HG03045 (cell line): ENCODE measurements around the gene STK36.
"Not testable (repeated sequence)": the region's sequence is repeated elsewhere in the genome, so short reads cannot be mapped to it uniquely, and the experiment has no call there.

Experiments
- ATAC-seq: cut with Tn5 transposase; IDR thresholded peaks from one replicate; pipeline ENCODE4 v1.9.1; 2021; ENCODE audit warnings: mild to moderate bottlenecking, moderate library complexity; ENCODE audit not compliant: unreplicated experiment

The STK36 gene

DNA sequence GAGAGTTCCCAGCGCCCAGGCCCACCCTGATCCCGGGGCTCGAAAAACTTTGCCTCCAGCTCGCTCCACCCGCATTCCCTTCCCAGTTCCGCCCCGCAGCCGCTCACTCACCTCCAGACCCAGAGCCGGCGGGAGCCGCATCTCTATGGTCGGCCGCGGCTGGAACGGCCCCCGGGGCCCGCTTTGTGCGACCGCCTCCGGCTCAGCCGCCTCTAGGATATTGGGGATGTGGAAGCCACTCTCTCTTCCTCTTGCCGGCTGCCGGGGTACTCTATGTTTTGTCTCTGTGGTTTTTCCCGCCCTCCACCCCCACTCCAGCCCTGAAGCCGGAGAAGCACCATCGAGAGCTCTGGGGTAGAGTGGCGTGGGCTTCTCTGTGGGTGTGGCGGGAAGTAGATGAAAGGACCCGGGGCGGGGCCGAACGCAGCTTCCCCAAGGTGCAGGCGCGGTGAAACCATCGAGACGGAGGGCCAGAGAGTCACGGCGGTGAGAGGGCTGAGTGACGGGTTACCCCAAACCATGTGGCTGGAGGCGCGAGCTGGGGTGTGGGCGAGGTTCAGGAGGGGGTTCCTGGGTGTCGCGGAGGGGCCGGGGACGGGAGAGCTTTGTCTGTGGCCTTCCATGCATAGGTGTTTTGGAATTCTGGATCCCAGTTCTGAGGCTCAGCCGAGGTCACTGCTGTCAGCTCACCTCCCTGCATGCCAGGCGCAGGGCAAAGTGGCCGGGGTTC is 12.5 kb upstream of the STK36 start, which contains the start of the genes BCS1L and ZNF142:
TSS of gene BCS1L (plus strand) at position 426 of the 730 bp plus-strand sequence. CDS start 1,305 bp downstream, outside the sequence.
TSS of gene ZNF142 (minus strand) at position 366 of the 730 bp plus-strand sequence. CDS start 3,194 bp downstream, outside the sequence.
- ATAC-seq: peak; percentile 96

DNA sequence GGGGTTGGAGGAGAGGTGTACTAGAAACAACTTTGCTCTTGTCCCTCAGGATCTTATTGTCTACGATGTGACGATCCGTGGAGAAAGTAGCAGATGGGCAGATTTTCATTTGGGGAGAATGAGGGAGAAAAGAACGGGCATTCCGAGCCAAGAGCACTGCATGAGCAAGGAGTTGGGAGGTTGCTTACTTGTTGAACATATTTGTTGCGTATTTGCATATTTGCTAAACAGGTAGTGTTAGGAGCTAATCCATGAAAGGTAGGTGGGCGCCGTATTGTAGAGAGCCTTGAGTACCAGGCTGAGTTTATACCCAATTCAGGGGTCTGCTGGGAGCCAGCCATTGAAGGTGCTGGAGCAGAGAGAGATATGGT is 11.9 kb upstream of the STK36 start:
- ATAC-seq: no peak

DNA sequence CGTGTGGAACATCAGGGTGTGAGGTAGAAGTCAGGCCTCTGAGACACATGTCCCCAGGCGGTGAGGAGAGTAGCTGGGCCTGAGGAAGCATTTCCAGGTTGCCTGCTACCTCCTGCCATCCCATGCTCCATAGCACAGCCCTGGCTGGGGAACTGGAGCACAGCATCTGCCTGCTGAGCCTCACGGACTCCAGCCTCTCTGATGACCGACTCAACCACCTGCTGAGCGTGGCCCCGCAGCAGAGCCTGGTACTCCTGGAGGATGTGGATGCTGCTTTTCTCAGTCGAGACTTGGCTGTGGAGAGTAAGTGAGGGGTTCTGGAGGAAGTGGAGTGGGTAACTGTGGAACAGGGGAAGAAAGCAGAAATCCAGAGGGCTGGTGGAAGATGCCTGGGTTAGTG is 9.5 kb upstream of the STK36 start:
- ATAC-seq: no peak

DNA sequence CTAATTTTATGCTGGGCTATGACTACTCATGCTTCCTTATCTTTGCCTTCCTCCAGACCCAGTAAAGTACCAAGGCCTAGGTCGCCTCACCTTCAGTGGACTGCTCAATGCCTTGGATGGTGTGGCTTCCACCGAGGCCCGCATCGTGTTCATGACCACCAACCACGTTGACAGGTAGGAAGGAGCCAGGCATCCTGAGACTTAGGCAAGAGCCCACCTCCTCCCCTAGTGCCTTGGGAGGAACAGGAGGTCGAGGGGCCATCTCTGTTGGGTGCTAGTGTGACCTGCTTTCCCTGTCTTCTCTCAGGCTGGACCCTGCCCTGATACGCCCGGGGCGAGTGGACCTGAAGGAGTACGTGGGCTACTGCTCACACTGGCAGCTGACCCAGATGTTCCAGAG is 9.1 kb upstream of the STK36 start:
- ATAC-seq: no peak

DNA sequence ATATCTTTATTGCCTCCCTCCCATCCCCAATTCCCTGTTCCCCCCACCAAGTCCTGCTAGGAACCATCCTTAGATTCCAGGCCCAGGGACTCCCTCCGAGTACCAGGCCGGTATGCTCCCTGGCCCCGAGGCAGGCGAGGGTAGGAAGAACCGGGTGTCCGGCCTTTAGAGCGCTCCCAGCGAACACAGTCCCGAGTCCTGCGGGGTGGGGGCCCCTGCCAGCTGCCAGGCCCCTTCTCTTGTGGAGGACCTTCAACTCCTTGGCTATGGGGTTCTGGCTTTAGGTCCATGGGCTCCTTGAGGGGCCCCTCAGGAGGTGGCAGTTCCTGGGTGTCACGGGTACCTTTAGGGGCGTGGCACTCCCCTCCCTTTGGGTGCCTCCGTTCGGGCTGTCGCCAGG is 8.0 kb upstream of the STK36 start:
- no peak for ATAC-seq

DNA sequence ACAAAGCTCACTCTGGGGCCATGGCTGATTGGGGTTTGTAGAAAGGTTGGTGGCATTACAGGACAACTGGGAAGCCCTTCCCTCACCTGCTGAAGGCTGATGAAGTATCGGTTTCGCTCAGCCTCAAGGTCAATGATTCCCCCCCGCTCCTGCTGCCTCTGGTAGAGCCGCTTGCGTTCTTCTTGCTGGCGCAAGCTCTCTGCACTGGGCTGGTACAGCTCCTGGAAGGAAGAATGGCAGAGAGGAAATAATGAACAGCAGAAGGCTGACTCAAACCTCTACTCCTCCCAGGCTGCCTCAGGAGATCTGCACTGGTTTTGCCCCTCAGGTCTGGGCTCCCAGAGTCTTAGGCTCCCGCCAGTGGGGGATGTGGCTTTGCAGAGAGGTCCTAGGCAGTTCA is 7.2 kb upstream of the STK36 start:
- ATAC-seq: no peak

DNA sequence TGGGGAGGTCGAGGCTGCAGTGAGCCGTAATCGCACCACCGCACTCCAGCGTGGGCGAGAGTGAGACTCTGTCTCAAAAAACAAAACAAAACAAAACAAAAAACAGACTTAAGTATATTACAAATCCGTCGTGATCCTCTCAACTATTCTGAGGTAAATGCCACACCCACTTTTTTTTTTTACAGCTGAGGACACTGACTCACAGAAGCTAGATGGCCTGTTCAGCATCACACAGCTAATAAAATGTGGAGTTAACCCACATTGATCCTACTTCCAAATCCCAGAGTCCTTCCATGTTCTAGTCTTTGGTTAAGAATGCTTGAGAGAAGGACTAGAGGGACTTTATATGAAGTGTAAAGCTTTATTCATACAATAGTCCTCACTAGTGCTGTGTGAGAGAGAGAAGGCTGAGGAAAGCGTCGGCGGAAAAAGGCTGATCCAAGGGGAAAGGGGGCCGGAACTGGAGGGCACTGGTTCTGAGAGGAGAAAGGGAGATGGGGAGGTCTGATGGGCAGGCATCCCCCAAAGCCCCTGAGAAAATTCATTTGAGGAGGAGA is 711 bp upstream of the STK36 start:
- ATAC-seq: peak; percentile 11

DNA sequence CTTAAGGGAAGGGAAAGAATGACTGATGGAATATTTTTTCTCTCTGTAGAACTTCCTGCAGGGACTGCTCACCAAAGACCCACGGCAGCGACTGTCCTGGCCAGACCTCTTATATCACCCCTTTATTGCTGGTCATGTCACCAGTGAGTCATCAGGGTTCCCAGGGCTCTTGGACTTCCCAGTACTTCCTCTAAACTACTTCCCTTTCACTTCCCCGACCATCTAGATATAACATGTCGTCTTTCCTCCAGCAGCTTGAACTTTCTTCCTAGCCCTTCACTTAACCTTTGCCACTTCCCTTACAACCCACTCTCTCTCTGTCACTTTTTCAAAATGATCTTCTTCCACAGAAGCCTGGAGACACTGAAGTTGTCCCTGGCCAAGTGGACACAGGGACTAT is 7.2 kb downstream of the STK36 start:
- ATAC-seq: no peak

DNA sequence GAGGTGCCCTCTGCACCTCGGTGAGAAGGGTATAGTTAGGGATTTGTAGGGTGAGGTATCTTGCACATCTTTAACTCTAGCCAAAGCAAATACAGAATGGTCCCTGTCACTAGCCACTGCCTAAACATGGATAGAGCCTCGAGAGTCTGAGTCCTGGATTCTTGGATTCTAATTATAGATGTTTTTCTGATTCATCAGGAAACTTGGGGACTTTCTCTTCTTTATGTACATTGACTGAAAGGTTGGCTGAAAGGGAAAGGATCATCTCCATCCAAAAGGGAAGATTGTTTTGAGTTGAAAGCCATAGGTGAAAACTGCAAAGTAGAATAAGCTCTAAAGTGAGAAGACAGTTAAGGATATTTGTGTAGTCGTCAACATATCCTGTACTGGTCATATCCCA is 8.2 kb downstream of the STK36 start:
- ATAC-seq: no peak

DNA sequence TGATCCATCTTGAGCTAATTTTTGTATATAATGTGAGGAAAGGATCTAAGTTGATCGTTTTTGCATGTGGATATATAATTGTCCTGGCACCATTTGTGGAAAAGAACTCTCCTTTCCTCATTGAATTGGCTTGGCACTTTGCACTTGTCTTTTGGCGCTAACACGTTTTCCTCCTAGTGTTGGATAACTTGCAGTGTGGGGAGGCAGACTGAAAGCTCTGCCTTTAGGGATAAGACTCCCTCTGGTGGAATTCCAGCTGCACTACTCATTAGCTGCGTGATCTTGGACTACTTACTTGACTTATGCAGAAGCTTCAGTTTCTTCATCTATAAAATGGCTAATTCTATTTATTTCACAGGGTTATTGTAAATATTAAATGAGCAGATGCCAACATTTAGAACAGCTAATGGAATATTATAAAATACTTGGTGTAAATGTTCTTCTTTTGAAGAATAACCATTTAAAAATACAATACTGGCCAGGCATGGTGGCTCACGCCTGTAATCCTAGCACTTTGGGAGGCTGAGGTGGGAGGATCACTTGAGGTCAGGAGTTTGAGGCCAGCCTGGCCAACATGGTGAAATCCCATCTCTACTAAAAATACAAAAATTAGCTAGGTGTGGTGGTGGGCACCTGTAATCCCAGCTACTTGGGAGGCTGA is 15.6 kb downstream of the STK36 start:
- ATAC-seq: not testable (repeated sequence)

DNA sequence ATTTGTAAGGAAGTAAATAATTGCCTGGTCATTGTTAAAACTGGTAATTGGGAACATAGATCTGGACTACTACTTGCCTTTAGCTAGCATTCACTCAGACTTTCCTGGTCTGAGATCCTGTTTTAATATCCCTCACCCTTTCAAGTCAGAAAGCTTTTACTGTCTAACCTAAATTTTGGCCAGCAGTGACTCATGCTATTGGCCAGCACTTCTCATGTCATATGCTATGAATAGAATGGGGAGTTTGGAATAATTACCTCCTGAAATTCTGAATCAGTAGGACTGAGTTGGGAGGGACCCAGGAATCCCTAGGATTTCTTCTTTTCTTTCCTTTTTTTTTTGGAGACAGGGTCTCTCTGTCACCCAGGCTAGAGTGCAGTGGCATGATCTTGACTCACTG is 19.3 kb downstream of the STK36 start:
- no peak for ATAC-seq

DNA sequence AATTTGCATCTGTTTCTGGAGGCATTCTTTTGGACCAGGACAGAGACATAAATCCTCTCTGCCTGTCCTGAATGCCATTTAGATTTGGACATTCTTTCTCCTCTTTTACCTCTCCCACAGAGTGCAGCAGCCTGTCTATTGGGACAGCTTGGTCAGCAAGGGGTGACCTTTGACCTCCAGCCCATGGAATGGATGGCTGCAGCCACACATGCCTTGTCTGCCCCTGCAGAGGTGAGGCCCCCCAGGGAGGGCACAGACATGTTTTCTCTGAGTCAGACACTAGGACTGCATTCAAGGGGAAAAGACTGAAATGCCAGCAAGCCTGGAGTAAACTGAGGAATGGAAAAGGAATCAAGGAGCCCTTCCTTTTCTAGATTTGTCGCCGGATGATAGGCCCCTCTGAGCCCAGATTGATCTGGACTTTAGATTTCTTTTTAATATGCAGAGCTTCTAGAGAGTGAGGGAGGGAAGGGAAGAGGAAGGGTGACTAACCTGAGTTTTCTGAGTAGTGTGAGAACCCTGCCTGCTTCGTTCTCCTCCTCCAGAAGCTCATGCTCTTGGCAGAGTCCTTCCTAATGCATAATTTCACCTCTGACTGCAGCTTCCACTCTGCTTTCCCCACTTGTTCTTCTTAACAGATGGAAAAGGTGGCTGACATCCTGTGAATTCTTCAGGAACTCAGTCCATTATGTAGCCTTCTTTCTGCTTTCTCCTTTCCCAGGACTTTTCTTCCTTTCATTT is 22.7 kb downstream of the STK36 start:
- no peak for ATAC-seq

DNA sequence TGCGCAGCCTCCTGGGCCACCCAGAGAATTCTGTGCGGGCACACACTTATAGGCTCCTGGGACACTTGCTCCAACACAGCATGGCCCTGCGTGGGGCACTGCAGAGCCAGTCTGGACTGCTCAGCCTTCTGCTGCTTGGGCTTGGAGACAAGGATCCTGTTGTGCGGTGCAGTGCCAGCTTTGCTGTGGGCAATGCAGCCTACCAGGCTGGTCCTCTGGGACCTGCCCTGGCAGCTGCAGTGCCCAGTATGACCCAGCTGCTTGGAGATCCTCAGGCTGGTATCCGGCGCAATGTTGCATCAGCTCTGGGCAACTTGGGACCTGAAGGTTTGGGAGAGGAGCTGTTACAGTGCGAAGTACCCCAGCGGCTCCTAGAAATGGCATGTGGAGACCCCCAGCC is 27.0 kb downstream of the STK36 start:
- no peak for ATAC-seq

DNA sequence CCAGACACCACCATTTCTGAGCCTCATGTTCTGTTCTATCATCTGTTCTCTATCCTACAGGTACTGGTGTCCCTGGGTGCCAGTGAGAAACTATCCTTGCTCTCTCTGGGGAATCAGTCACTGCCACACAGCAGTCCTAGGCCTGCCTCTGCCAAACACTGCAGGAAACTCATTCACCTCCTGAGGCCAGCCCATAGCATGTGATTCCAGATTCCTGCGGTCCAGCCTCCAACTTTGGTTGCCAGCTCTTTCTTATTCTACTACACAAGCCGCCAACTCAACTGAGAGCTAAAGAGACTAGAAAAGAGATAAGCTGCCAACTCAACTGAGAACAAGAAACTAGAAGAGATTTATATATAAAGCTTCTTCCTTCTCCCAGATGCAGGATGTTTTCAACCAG is 29.9 kb downstream of the STK36 start:
- ATAC-seq: no peak

DNA sequence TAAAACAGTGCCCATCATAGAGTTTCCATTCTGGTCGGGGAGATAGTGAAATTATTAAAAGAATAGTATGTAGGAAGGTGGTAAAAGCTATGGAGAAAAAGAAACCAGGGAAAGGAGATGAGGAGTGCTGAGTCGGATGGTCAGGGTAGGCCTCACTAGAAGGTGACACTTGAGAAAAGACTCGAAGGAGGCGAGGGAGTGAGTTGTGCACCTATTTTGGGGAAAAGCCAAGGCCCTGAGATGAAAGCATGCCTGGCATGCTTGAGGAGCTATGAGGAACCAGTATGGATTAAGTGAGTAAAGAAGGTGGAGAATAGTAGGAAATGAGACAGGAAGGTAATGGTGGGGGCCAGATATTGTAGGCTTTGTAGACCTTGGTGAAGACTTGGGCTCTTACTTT is 31.5 kb downstream of the STK36 start:
- no peak for ATAC-seq

DNA sequence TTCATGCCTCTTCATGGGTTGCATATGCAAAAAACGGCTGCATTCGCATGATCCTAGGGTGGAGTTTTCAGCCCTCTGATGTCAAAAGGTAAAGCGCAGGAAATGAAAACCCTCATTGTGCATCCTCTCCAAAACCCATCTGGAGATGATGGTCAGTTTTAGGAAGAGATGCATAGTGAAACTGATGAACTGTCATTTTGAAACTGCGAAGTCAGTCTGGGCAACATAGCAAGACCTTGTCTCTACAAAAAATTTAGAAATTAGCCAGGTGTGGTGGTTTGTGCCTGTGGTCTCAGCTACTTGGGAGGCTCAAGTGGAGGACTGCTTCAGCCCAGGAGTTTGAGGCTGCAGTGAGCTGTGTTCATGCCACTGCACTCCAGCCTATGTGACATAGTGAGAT is 36.2 kb downstream of the STK36 start:
- ATAC-seq: no peak

DNA sequence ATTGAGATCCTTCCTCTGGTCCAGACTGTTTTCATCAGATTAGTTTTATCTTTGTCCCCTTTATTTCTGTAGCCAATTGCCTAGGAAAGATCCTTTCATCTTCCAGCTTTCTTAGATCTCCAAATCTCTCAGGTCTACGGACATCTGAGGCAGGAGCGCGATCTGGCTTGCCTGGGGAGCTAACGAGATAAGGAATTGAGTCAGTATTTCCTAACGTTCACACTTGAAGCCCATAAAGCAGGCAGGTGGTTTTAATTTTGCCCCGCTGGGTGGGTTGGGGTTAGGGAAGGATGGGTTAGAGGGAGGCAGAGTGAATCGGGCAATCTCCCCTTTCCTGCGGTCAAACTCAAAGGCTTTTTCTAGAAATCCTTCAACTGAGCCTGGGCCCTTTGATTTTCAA is 38.0 kb downstream of the STK36 start:
- ATAC-seq: no peak

DNA sequence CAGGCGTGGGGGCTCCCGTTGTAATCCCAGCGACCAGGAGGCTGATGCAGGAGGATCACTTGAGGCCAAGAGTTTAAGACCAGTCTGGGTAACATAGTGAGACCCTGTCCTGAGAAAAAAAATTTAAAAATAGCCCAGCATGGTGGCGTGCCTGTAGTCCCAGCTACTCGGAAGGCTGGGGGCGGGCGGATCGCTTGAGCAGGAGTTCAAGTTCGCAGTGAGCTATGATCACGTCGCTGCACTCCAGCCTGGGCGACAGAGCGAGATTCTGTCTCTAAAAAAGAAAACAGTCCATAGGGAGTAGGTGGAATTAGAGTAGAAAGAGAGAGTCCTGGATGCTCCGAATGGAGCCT is 38.4 kb downstream of the STK36 start:
- ATAC-seq: no peak

DNA sequence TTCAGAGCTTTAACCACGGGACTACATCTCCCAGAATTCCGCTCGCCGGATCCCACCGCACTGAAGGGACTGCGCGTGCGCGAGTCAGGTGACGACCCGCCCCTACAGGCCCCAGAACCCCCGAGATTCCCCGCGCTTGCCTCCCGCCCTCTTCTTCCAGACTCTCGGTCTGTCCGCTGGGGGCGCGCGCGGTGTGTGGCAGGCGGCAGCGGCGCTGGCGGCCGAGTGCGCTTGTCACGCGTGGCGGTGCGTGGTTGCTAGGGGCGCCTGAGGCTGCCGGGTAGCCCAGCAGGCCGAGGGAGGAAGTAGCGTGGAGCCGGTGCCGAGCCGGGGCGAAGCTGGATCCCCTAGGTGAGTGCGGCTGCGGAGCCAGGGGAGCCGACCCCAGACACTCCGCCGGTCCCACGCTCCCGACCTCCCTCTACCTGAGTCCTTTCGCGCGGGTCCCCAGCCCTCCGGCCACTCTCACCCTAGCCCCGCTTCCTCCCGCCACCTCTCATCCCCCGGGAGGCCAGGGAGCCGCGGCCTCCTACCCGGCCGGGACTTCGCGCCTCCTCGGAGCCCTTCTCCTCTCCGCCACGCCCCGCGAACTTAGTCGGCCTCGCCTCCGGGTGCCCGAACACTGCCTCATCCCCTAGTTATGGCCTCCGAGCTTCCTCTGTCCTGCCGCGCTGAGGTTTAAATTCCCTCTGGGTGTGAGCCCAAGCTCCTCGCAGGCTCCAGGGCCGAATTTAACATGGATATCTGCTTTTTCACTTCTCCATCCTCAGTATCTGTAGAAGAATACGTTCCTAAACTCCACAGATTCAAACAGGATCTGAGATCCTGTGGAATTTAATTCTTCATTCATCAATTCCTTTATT is 39.0 kb downstream of the STK36 start, which contains the start of gene TTLL4:
TSS of gene TTLL4 (plus strand) at position 149 of the 863 bp plus-strand sequence. CDS start 26,842 bp downstream, outside the sequence.
- ATAC-seq: peak; percentile 92

DNA sequence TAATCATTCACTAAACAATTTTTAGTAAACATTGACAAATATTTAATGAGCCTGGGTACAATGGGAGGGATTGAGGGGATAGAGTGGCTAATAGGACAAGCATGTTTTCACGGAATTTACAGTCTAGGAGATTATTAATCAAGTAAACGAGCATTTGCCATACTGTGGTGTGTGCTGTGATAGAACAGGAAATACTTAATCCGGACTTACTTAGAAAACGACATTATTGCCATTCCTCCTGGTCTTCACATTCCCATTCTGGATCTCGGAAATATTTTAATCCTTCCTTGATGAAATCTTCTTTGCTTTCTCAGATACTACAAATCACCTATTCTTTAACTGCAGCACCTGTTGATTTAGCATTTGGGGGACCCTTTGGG is 39.7 kb downstream of the STK36 start:
- no peak for ATAC-seq

DNA sequence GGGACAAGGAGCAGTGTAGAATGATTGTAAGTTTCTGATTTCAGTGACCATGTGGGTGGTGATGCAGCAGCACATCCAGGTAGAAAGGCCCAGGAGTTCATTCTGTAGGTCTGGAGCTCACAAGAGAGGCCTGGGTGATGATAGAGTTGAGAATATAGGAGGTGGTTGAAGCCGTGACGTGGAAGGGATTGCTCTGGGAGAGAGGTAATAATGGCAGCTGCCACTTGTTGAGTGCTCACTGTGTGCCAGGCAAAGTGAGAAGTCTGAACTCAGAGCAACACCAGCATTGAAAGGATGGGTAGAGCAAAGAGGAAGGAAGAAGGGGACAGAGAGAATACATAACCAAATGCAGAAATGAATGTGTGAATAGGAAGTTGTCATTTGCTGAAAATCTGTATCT is 42.0 kb downstream of the STK36 start:
- ATAC-seq: no peak
